DMS53 treated with DMSO at 0.1 percent for 48 hours (cell line): Measurements from ENCODE around the gene ZMIZ1.

Experiments
- DNase-seq: peaks from one replicate; lab custom pipeline; 2025; ENCODE audit not compliant: unreplicated experiment; lab: John Stamatoyannopoulos, UW

Gene ZMIZ1

GRCh38 chr10:79314761-79315601, 246.2 kb downstream of the ZMIZ1 start:
- DNase-seq: no peak

- DNase-seq: no peak
Observed at GRCh38 chr10:79315602-79315920, 246.8 kb downstream of the ZMIZ1 start.

GRCh38 chr10:79316671-79317431, 248.1 kb downstream of the ZMIZ1 start:
- DNase-seq: no peak

DNA sequence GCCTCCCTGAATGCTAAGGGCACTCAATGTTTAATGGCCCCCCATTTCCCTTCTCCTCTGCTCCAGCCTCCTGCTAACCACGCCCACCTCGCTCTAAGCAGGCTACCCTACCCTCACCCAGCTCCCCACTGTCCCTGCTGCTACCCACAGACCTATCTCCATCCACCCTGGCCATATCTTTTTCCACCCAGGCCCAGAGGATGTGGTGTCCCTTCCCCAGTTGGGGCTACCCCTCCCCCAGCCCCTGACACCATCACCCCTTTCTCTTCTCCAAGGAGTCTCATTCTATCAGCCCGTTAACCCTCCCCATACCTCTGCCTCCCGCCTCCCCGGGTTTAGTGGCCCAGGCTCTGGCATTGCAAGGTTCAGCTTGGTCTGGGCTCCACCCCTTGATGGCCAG, 249.6 kb downstream of the ZMIZ1 start:
- no peak for DNase-seq

DNA sequence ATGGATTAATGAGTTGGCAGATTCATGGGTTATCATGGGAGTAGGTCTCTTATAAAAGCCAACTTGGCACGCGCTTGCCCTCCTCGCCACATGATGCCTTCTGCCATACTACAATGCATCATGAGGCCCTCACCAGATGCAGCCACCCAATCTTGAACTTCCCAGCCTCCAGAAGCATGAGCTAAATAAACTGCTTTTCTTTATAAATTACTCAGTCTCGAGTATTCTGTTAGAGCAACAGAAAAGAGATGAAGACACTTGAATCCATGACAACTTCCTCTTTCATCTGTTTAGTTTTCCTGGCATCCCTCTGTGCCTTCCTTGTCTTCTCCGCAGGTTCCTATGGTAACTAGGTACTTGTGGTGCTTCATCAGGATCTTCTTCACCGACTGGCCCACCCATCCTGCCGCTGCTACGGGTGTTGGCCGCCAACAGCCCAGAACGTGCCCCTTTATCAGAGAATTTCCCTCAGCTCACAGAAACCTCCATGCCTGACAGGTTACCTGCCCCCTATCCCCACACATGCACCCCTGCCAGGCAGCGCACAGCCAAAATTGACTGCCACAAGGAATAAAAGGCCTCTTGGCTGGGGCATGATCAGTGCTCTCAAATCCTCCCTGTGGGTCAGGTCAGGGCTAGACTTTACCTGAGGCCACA, 250.5 kb downstream of the ZMIZ1 start:
- DNase-seq: no peak

DNA sequence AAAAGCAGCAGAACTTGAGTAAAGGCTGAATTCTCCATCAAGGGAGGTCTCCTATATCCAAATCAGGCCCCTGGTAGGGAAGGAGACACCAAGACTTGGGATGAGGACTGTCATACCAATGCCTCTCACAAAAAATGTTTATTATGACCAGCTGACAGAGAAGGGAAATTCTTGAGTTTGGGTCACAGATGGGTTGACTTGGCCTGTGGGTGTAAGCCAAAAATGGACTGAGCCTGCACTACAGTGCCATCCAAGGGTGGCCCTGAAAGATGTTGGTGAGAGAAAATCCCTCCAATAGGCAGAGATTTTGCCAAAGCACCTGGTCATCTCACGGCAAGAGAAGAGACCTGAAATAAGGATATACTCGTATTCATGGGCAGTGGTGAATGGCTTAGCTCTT, 251.6 kb downstream of the ZMIZ1 start:
- DNase-seq: no peak

DNA sequence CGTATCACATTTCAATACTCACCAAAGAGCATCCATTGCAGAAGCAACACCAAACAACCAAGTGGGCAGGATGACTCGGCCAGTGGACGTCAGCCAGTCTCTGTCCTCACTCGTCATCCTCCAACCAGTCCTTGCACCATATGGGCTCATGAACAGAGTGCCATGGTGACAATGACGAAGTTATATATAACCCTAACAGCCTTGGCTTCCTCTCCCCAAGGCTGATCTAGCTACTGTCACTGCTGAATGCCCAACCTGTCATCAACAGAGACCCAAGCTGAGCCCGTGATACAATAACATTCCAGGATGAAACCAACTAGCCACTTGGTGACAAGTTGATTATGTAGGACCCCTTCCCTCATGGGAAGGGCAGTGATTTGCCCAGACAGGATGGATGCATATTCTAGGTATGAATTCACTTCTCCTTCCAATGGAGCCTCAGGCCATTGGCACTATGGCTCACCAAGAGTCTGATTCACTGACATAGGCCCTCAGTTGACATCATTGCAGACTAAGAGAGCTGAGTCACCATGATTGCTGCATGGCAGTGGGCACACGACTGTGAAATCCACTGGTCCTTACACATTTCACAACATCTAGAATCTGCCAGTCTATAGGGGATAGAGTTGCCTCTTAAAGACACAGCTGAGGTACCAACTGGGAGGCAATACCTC, 252.2 kb downstream of the ZMIZ1 start:
- DNase-seq: no peak

GRCh38 chr10:79321494-79321882, 252.7 kb downstream of the ZMIZ1 start:
- DNase-seq: no peak

- no peak for DNase-seq
Observed at GRCh38 chr10:79321951-79322350, 253.2 kb downstream of the ZMIZ1 start.

DNA sequence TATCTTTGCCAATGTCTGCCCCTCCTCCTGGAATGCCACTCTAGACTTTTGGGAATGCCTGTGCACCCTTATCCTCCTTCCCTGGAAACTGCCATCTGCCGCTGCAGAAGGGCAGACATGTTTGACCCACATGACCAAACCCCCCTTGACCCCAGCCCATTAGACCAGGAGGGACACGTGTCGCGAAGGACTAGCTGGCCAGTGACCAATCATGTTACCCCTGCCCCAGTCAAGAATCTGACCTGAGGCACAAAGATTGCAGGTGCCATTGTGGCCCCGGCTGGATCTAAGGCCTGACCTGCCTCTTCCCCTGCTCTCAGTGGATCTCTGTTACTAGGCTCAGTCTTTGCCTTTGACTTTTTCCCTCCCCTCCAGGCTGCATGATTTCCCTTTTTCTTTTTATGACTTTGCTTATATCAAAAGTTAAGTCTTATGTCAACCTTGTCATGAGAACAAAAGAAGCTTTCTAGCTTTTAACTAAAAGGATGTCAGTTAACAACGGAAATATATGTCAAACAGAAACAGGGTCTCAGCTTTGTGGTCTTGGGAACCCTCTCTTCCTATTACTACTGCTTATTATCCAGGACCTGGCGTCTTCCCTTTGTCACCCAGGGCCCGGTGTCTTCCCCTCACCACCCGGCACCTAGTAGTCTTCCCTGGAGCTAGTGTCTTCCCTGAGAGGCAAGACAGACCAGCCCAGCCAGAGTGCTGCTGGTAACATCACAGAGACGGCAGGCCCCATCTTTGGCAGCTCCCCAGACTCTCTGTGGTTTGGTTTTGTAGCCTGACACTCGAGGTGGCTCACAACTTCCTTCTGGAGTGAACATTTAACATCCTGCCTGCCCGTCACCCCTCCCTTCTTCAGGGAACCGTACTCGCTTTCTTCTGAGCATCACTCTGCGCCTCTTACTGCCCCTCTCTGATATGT, 254.1 kb downstream of the ZMIZ1 start:
- no peak for DNase-seq

GRCh38 chr10:79323602-79324001, 254.8 kb downstream of the ZMIZ1 start:
- DNase-seq: no peak

DNA sequence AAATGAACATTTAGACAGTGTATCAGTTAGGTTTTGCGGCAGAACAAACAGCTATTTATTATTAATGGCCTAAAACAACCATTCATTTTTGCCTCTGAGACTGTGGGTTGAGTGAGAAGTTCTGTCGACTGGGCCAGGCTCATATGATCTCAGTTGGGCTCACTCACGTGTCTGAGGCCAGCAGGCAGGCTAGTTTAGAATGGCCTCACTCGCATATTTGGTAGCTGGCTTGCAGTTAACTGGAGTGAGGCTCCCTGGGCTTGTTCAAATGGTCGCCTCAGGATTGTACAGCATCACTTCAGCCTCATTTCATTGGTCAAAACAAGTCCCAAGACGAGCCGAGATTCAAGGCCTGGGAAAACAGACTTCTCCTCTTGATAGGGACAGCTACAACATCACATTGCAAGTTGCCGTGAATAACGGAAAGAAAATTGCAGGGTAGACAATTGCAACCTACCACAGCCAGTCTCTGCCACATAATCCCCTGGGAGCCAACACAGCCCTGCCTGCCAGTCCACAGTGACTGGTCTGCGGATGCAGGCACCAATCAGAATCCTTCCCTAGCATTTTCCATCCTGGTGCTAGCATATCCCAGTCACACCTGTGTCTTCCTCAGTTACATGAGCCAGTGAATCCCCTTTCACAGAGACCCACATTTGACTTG, 255.4 kb downstream of the ZMIZ1 start:
- DNase-seq: no peak

- no peak for DNase-seq
Observed at GRCh38 chr10:79326361-79327089, 257.8 kb downstream of the ZMIZ1 start.

DNA sequence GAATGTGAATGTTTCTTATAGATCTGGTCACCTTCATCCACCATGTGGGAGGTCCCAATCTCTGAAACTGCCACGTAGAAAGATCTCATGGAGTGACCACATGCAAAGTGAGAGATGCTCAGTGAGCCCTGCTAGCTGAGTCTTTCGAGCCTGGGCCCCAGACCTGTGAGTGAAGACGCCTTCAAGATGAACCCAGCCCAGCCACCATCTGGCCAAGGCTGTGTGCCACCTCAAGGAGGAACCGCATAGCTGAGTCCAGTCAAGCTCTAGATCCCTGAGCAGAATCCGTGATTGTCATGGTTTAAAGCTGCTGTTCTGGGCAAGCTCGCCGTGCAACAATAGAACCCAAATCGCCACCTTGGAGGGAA, 258.3 kb downstream of the ZMIZ1 start:
- DNase-seq: no peak

GRCh38 chr10:79328147-79328701, 259.5 kb downstream of the ZMIZ1 start:
- no peak for DNase-seq

- no peak for DNase-seq
Observed at GRCh38 chr10:79328737-79329504, 260.2 kb downstream of the ZMIZ1 start.

GRCh38 chr10:79329529-79329928, 260.8 kb downstream of the ZMIZ1 start:
- DNase-seq: no peak

DNA sequence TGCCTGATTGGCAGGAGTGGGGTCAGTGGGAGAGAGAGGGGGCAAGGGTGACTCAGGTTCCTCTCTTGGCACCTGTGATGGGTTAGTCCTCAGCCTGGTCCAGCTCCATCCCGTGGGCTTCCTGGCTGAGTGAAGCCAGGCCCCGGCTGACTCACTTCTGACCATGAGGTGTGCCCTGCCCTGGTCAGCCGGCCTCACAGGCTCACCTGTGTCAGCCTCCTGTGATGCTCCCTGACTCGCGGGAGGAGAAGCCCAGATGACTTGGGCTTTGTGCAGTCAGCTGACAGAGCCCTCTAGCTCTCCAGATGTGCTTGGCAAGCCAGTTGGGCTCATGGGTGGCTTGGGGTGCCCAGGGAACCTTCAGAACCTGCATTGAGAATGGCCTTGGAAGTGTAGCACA, 262.5 kb downstream of the ZMIZ1 start:
- no peak for DNase-seq
